Muscle of back (tissue), 11 donors: ENCODE data around the gene ANKRD29. TPM values are rescaled to one million over a fixed set of nuclear protein-coding genes. Genes with fewer than 3 reads are reported as not detected.

Source experiments
- DNase-seq, 3 donors: peaks; one replicate each; pipeline versions ENCODE4 v3.0.0 to v3.0.0-alpha.2; 2013
- polyA plus RNA-seq, 10 donors: library from polyadenylated mRNA; unstranded; fragments of 120-200 nt; gene quantifications; one replicate each; pipeline ENCODE4 v1.2.1, GENCODE V29; 2013; ENCODE audit not compliant: insufficient read length in 10 of 10

The ANKRD29 gene
- polyA plus RNA-seq, 10 donors, result 2.5 to 7.8 (median 4.3) TPM

GRCh38 chr18:23688528-23688927 is 25.8 kb upstream of the ANKRD29 start:
- DNase-seq, result no peak

- no peak for DNase-seq
Measured at GRCh38 chr18:23684515-23685197, 21.9 kb upstream of the ANKRD29 start.

GRCh38 chr18:23683671-23684070 is 21.0 kb upstream of the ANKRD29 start:
- no peak for DNase-seq

GRCh38 chr18:23683155-23683554 is 20.4 kb upstream of the ANKRD29 start:
- no peak for DNase-seq

GRCh38 chr18:23682472-23682871 is 19.8 kb upstream of the ANKRD29 start:
- DNase-seq, result no peak

- DNase-seq, result no peak
Measured at GRCh38 chr18:23682045-23682444, 19.3 kb upstream of the ANKRD29 start.

- no peak for DNase-seq
Measured at GRCh38 chr18:23675896-23676295, 13.2 kb upstream of the ANKRD29 start.

- DNase-seq, result peak in 1 of 3 donors; percentile 23
Measured at GRCh38 chr18:23675236-23675635, 12.5 kb upstream of the ANKRD29 start.

GRCh38 chr18:23673725-23674124 is 11.0 kb upstream of the ANKRD29 start:
- DNase-seq, result no peak

GRCh38 chr18:23671564-23671963 is 8.9 kb upstream of the ANKRD29 start:
- DNase-seq, result no peak

GRCh38 chr18:23669804-23670405 is 7.2 kb upstream of the ANKRD29 start:
- DNase-seq, result no peak

- no peak for DNase-seq
Measured at GRCh38 chr18:23669202-23669766, 6.6 kb upstream of the ANKRD29 start.

- DNase-seq, result no peak
Measured at GRCh38 chr18:23668731-23669130, 6.0 kb upstream of the ANKRD29 start.

GRCh38 chr18:23667114-23667513 is 4.4 kb upstream of the ANKRD29 start:
- no peak for DNase-seq

- no peak for DNase-seq
Measured at GRCh38 chr18:23664674-23665073, 2.0 kb upstream of the ANKRD29 start.

- no peak for DNase-seq
Measured at GRCh38 chr18:23661735-23662308, 889 bp downstream of the ANKRD29 start.

GRCh38 chr18:23658285-23658684 is 4.4 kb downstream of the ANKRD29 start:
- no peak for DNase-seq

GRCh38 chr18:23652232-23652631 is 10.5 kb downstream of the ANKRD29 start:
- DNase-seq, result no peak

- peak in 1 of 3 donors; percentile 37 for DNase-seq
Measured at GRCh38 chr18:23650968-23651927, 11.5 kb downstream of the ANKRD29 start.

- DNase-seq, result peak in 2 of 3 donors; percentile 34 to 63
Measured at GRCh38 chr18:23648940-23649607, 13.6 kb downstream of the ANKRD29 start.

GRCh38 chr18:23648456-23648855 is 14.3 kb downstream of the ANKRD29 start:
- no peak for DNase-seq
